Measurements from ENCODE around the gene RGS19.

DNA sequence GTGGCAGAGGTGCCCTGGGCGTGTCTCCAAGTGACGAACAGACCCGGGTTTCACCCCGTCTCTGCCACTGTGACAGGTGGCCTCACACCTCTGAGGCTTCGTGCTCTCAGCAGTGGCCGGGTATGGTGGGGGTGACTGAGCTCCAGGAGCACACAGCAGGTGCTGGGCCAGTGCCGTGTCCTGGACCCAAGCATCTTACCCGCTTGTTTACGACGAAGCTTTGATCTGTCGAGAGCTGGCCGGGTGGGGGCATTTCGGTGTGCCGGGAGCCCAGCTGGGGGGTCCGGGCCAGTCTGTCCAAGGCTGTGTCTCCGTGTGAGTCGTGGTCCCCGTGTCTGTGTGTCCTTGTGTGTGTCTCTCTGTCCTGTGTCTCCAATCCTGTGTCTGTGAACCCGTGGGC lies 12.0 kb upstream of the RGS19 start:
- TF ChIP-seq, protein P1, sequence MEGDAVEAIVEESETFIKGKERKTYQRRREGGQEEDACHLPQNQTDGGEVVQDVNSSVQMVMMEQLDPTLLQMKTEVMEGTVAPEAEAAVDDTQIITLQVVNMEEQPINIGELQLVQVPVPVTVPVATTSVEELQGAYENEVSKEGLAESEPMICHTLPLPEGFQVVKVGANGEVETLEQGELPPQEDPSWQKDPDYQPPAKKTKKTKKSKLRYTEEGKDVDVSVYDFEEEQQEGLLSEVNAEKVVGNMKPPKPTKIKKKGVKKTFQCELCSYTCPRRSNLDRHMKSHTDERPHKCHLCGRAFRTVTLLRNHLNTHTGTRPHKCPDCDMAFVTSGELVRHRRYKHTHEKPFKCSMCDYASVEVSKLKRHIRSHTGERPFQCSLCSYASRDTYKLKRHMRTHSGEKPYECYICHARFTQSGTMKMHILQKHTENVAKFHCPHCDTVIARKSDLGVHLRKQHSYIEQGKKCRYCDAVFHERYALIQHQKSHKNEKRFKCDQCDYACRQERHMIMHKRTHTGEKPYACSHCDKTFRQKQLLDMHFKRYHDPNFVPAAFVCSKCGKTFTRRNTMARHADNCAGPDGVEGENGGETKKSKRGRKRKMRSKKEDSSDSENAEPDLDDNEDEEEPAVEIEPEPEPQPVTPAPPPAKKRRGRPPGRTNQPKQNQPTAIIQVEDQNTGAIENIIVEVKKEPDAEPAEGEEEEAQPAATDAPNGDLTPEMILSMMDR (IDR thresholded peaks at IDR 0.05): no peak
- TF ChIP-seq POLR2AphosphoS5 (IDR thresholded peaks at IDR 0.05): no peak
